H9 (cell line): ENCODE data around the gene ZNF718. TPM values are rescaled to one million over a fixed set of nuclear protein-coding genes. Genes with fewer than 3 reads are reported as not detected.

Source experiments
- DNase-seq: peaks from one replicate; pipeline ENCODE4 v3.0.0-alpha.2; 2017
- H2AFZ ChIP-seq: one replicate; pipeline ENCODE4 v1.6.1; 2013; ENCODE audit warnings: mild to moderate bottlenecking, low read length, control low read depth, moderate library complexity
- H2AK5ac ChIP-seq: 2 replicates; pipeline ENCODE4 v1.6.1; 2013; ENCODE audit warnings: low read length, control low read depth, mixed read lengths; ENCODE audit not compliant: insufficient read length
- H2BK120ac ChIP-seq: one replicate; pipeline ENCODE4 v1.6.1; 2013; ENCODE audit warnings: low read depth, mild to moderate bottlenecking, low read length, control low read depth, inconsistent platforms; ENCODE audit not compliant: poor library complexity, severe bottlenecking
- H2BK12ac ChIP-seq: 2 replicates; pipeline ENCODE4 v1.6.1; 2013; ENCODE audit warnings: low read length, control low read depth, mixed read lengths, low read depth; ENCODE audit not compliant: insufficient read length
- H2BK15ac ChIP-seq: 2 replicates; pipeline ENCODE4 v1.6.1; 2013; ENCODE audit warnings: low read depth, low read length, control low read depth
- H2BK20ac ChIP-seq: one replicate; pipeline ENCODE4 v1.6.1; 2013; ENCODE audit warnings: low read depth, mild to moderate bottlenecking, low read length, control low read depth, inconsistent platforms; ENCODE audit not compliant: poor library complexity, severe bottlenecking
- H2BK5ac ChIP-seq: 2 replicates; pipeline ENCODE4 v1.6.1; 2013; ENCODE audit warnings: low read length, control low read depth, mixed read lengths; ENCODE audit not compliant: insufficient read length
- H3K14ac ChIP-seq: 2 replicates; pipeline ENCODE4 v1.6.1; 2013; ENCODE audit warnings: low read length, control low read depth; ENCODE audit not compliant: insufficient read depth
- H3K18ac ChIP-seq: 2 replicates; pipeline ENCODE4 v1.6.1; 2013; ENCODE audit warnings: low read depth, mild to moderate bottlenecking, mixed read lengths, low read length, control low read depth; ENCODE audit not compliant: insufficient read length
- H3K23ac ChIP-seq: 2 replicates; pipeline ENCODE4 v1.6.1; 2013; ENCODE audit warnings: low read length, control low read depth, mixed read lengths, low read depth; ENCODE audit not compliant: insufficient read length
- H3K23me2 ChIP-seq: 2 replicates; pipeline ENCODE4 v1.6.1; 2013; ENCODE audit warnings: low read depth, mild to moderate bottlenecking, mixed read lengths, low read length, control low read depth; ENCODE audit not compliant: insufficient read length, poor library complexity, severe bottlenecking
- H3K27ac ChIP-seq: 2 replicates; pipeline ENCODE4 v1.5.1; 2013; ENCODE audit warnings: low read length, control low read depth, mixed read lengths, low read depth; ENCODE audit not compliant: insufficient read length
- H3K27me3 ChIP-seq: 2 replicates; pipeline ENCODE4 v1.6.1; 2013; ENCODE audit warnings: low read length, control low read depth, inconsistent platforms; ENCODE audit not compliant: insufficient read depth
- H3K4ac ChIP-seq: 2 replicates; pipeline ENCODE4 v1.6.1; 2013; ENCODE audit warnings: low read depth, mild to moderate bottlenecking, control low read depth, inconsistent platforms, low read length, moderate library complexity
- H3K4me1 ChIP-seq: 2 replicates; pipeline ENCODE4 v1.6.1; 2013; ENCODE audit warnings: low read length, control low read depth, inconsistent platforms; ENCODE audit not compliant: insufficient read depth
- H3K4me2 ChIP-seq: 2 replicates; pipeline ENCODE4 v1.6.1; 2013; ENCODE audit warnings: low read length, control low read depth, mixed read lengths; ENCODE audit not compliant: insufficient read length, insufficient read depth
- H3K56ac ChIP-seq: 2 replicates; pipeline ENCODE4 v1.6.1; 2013; ENCODE audit warnings: low read depth, mild to moderate bottlenecking, mixed read lengths, low read length, control low read depth; ENCODE audit not compliant: insufficient read length
- H3K79me1 ChIP-seq: 2 replicates; pipeline ENCODE4 v1.6.1; 2013; ENCODE audit warnings: low read depth, mild to moderate bottlenecking, moderate library complexity, low read length, control low read depth, inconsistent platforms; ENCODE audit not compliant: insufficient read depth, poor library complexity, severe bottlenecking
- H3K79me2 ChIP-seq: 2 replicates; pipeline ENCODE4 v1.6.1; 2013; ENCODE audit warnings: low read length, control low read depth, inconsistent platforms; ENCODE audit not compliant: insufficient read depth
- H3K9ac ChIP-seq: 2 replicates; pipeline ENCODE4 v1.6.1; 2013; ENCODE audit warnings: low read length, control low read depth, mixed read lengths; ENCODE audit not compliant: insufficient read length; ENCODE audit errors: extremely low read depth
- H3K9me3 ChIP-seq: one replicate; pipeline ENCODE4 v1.6.1; 2013; ENCODE audit warnings: low read depth, low read length, inconsistent platforms; ENCODE audit not compliant: control insufficient read depth
- H3T11ph ChIP-seq: one replicate; pipeline ENCODE4 v1.6.1; 2013; ENCODE audit warnings: mild to moderate bottlenecking, low read length, control low read depth, inconsistent platforms
- H4K20me1 ChIP-seq: one replicate; pipeline ENCODE4 v1.6.1; 2013; ENCODE audit not compliant: control insufficient read depth, insufficient read length, insufficient read depth
- H4K5ac ChIP-seq: 2 replicates; pipeline ENCODE4 v1.6.1; 2013; ENCODE audit warnings: low read depth, mild to moderate bottlenecking, mixed read lengths, low read length, control low read depth; ENCODE audit not compliant: insufficient read length
- H4K8ac ChIP-seq: replicated peaks from 2 replicates; pipeline ENCODE4 v1.6.1; 2013; ENCODE audit warnings: low read length, control low read depth, mixed read lengths, low read depth; ENCODE audit not compliant: insufficient read length
- H4K91ac ChIP-seq: 2 replicates; pipeline ENCODE4 v1.6.1; 2013; ENCODE audit warnings: low read depth, mild to moderate bottlenecking, moderate library complexity, mixed read lengths, low read length, control low read depth; ENCODE audit not compliant: insufficient read length
- H3K27ac Mint-ChIP-seq, 3 experiments: 2 replicates in 2 of 3; 3 replicates in 1 of 3; pipeline ENCODE4 v1.8.0; 2020 to 2021; ENCODE audit warnings: mixed read lengths in 3 of 3, mild to moderate bottlenecking in 1 of 3, moderate library complexity in 1 of 3
- H3K27me3 Mint-ChIP-seq: 2 replicates; pipeline ENCODE4 v1.8.0; 2021; ENCODE audit warnings: low read depth, mild to moderate bottlenecking, moderate library complexity, mixed read lengths
- H3K36me3 Mint-ChIP-seq, 3 experiments: 2 replicates in 2 of 3; 3 replicates in 1 of 3; pipeline ENCODE4 v1.8.0; 2020 to 2021; ENCODE audit warnings: low read depth in 3 of 3, mixed read lengths in 3 of 3; ENCODE audit not compliant: insufficient read depth in 1 of 3
- H3K4me1 Mint-ChIP-seq, 2 experiments: 2 replicates each; pipeline ENCODE4 v1.8.0; 2020; ENCODE audit warnings: mixed read lengths in 2 of 2
- H3K4me3 Mint-ChIP-seq, 2 experiments: 2 replicates in 1 of 2; 3 replicates in 1 of 2; pipeline ENCODE4 v1.8.0; 2020 to 2021; ENCODE audit warnings: mild to moderate bottlenecking in 2 of 2, mixed read lengths in 2 of 2, moderate library complexity in 1 of 2
- H3K9me3 Mint-ChIP-seq, 2 experiments: 2 replicates in 1 of 2; 3 replicates in 1 of 2; pipeline ENCODE4 v1.8.0; 2020; ENCODE audit warnings: mild to moderate bottlenecking in 2 of 2, mixed read lengths in 2 of 2, moderate library complexity in 1 of 2
- CTCF ChIP-seq: fragments of 200-600 bp; sonication (generic); conservative IDR thresholded peaks from 3 replicates; pipeline ENCODE4 v1.8.0; 2021; ENCODE audit warnings: antibody characterized with exemption, mild to moderate bottlenecking
- WGBS: extraction: QIAGEN DNeasy Blood & Tissue Kit; methylation state at CpG from one replicate; pipeline ENCODE4 v1.1.7; 2013; ENCODE audit warnings: missing lambda C conversion rate, low lambda C conversion rate, mixed read lengths; ENCODE audit not compliant: insufficient read length; ENCODE audit errors: extremely low coverage; 5-methylcytosine and 5-hydroxymethylcytosine counted together
- total RNA-seq: library from RNA; stranded (reverse); gene quantifications from 2 replicates; pipeline ENCODE4 v1.2.1, GENCODE V29; 2021

Gene ZNF718
- total RNA-seq, 1 experiment from 2014 or later, result 12.5 TPM

DNA sequence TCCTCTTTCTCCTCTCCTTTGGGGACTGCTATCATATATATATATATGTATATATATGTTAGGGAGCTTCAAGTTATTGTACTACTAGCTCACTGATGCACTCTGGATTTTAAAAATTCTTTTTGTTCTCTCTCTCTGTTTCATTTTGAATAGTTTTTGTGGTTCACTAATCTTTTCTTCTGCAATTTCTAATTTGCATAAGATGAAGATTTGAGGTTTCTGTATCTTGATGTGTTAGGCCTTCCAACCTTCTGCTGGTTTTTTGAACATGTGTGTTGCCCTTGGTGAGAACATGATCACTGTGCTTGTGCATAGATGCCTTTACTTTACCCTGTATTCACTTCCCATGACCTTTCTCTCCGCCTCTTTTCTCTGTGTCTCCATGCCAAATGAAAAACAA lies 7.8 kb upstream of the ZNF718 start:
- no peak overlapping the region for H2BK15ac ChIP-seq
- no peak overlapping the region for H3K4me2 ChIP-seq
- H3T11ph ChIP-seq, result no peak overlapping the region
- WGBS, result no CpG with 5 or more reads among the region's 1 CpG
- no peak overlapping the region for H2BK5ac ChIP-seq
- H3K79me1 ChIP-seq, result no peaks in the 10 kb centered on the region
- H3K18ac ChIP-seq, result no peak overlapping the region
- no peak overlapping the region for H3K23ac ChIP-seq
- H3K9me3 Mint-ChIP-seq, result peaks cover 90 to 91% of the 10 kb centered on the region in 2 experiments
- no peak overlapping the region for H2AFZ ChIP-seq
- no peak overlapping the region for H4K91ac ChIP-seq
- no peak for DNase-seq
- H2BK20ac ChIP-seq, result no peak overlapping the region
- H3K79me2 ChIP-seq, result no peaks in the 10 kb centered on the region
- H3K36me3 Mint-ChIP-seq, result peaks cover 0 to 11% (median 6%) of the 10 kb centered on the region in 3 experiments; a peak in 5 of 7 replicates
- H3K9ac ChIP-seq, result no peak overlapping the region
- no peak overlapping the region for H3K56ac ChIP-seq
- no peak overlapping the region for H4K8ac ChIP-seq
- no peak overlapping the region for H3K14ac ChIP-seq
- no peaks in the 10 kb centered on the region for H4K20me1 ChIP-seq
- no peaks in the 10 kb centered on the region for H3K23me2 ChIP-seq
- no peak overlapping the region for H3K4me3 Mint-ChIP-seq
- no peak overlapping the region for H2AK5ac ChIP-seq
- H4K5ac ChIP-seq, result no peak overlapping the region
- no peaks in the 10 kb centered on the region for H3K9me3 ChIP-seq
- H3K27me3 ChIP-seq, result no peaks in the 10 kb centered on the region
- peaks cover 5% of the 10 kb centered on the region for H3K27me3 Mint-ChIP-seq
- H3K4ac ChIP-seq, result no peak overlapping the region
- H3K4me1 ChIP-seq, result no peaks in the 10 kb centered on the region
- no peaks in the 10 kb centered on the region for H3K4me1 Mint-ChIP-seq
- no peak for TF ChIP-seq CTCF
- H3K27ac Mint-ChIP-seq, result no peak overlapping the region
- no peak overlapping the region for H2BK12ac ChIP-seq
- no peak overlapping the region for H2BK120ac ChIP-seq
- H3K27ac ChIP-seq, result no peak overlapping the region
